ENCODE measurements around the gene ZNF774.
"Not testable (repeated sequence)": the region's sequence is repeated elsewhere in the genome, so short reads cannot be mapped to it uniquely, and the experiment has no call there.

ZNF774 gene

GRCh38 chr15:90389513-90389912 lies 37.4 kb downstream of the ZNF774 start:
- DNase-seq (ENCODE audit: low read depth) = no peak

GRCh38 chr15:90393040-90393439 lies 41.0 kb downstream of the ZNF774 start:
- DNase-seq (ENCODE audit: low read depth) = no peak

- DNase-seq (ENCODE audit: low read depth) = no peak
These were observed 42.0 kb downstream of the ZNF774 start for GRCh38 chr15:90394074-90394473.

GRCh38 chr15:90394748-90395442 lies 42.8 kb downstream of the ZNF774 start:
- DNase-seq (ENCODE audit: low read depth) = no peak

GRCh38 chr15:90396321-90396720 lies 44.2 kb downstream of the ZNF774 start:
- no peak for DNase-seq (ENCODE audit: low read depth)

- DNase-seq (ENCODE audit: low read depth) = no peak
These were observed 48.1 kb downstream of the ZNF774 start for GRCh38 chr15:90400005-90400758.

GRCh38 chr15:90400759-90401314 lies 48.8 kb downstream of the ZNF774 start:
- peak; percentile 25 for DNase-seq (ENCODE audit: low read depth)

- no peak for DNase-seq (ENCODE audit: low read depth)
These were observed 49.4 kb downstream of the ZNF774 start for GRCh38 chr15:90401495-90401894.

GRCh38 chr15:90402223-90402622 lies 50.1 kb downstream of the ZNF774 start:
- DNase-seq (ENCODE audit: low read depth) = no peak

GRCh38 chr15:90402767-90403166 lies 50.7 kb downstream of the ZNF774 start:
- DNase-seq (ENCODE audit: low read depth) = no peak

GRCh38 chr15:90405055-90405607 lies 53.0 kb downstream of the ZNF774 start:
- DNase-seq (ENCODE audit: low read depth) = no peak

- no peak for DNase-seq (ENCODE audit: low read depth)
These were observed 55.3 kb downstream of the ZNF774 start for GRCh38 chr15:90407336-90407735.

- no peak for DNase-seq (ENCODE audit: low read depth)
These were observed 55.8 kb downstream of the ZNF774 start for GRCh38 chr15:90407871-90408317.

GRCh38 chr15:90408657-90409056 lies 56.6 kb downstream of the ZNF774 start:
- DNase-seq (ENCODE audit: low read depth) = no peak

GRCh38 chr15:90409587-90409986 lies 57.5 kb downstream of the ZNF774 start:
- DNase-seq (ENCODE audit: low read depth) = not testable (repeated sequence)

- DNase-seq (ENCODE audit: low read depth) = not testable (repeated sequence)
These were observed 58.2 kb downstream of the ZNF774 start for GRCh38 chr15:90410316-90410715.

- no peak for DNase-seq (ENCODE audit: low read depth)
These were observed 59.1 kb downstream of the ZNF774 start for GRCh38 chr15:90411176-90411575.
